HL-60 (cell line): ENCODE measurements around the gene SLC46A2.

Source experiments
- CTCF ChIP-seq: IDR thresholded peaks from one replicate; pipeline ENCODE4 v1.5.1; 2011; ENCODE audit warnings: low read length, control low read depth, inconsistent platforms; ENCODE audit not compliant: insufficient read depth
- POLR2AphosphoS5 ChIP-seq: IDR thresholded peaks from 2 replicates; pipeline ENCODE4 v1.6.1; 2012; ENCODE audit warnings: low read depth

GRCh38 chr9:112869917-112870316 lies 20.8 kb downstream of the SLC46A2 start:
- TF ChIP-seq POLR2AphosphoS5 = no peak
- no peak for TF ChIP-seq CTCF
